Measurements from ENCODE around the gene NELL1.

NELL1 gene

DNA sequence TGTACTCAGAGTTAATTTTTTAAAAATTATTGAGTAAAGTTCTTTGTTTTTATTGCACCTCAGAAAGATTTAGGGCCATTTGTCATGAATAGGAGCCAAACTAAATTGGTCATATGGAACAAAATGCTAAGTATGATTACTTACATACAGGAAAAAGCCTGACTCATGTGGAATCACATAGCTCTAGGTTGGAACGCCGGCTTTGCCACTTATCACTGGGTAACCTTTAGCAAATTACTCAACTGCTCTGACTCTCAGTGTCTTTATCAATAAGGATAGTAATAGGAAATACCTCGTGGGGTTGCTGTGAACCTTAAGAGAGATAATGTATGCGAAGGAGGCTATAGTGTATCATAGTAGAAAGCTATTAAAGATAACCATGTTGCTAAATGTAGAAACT lies 638.5 kb downstream of the NELL1 start:
- DNase-seq (ENCODE audit: low read depth in 1 of 2, low spot score in 1 of 2), result no peak

DNA sequence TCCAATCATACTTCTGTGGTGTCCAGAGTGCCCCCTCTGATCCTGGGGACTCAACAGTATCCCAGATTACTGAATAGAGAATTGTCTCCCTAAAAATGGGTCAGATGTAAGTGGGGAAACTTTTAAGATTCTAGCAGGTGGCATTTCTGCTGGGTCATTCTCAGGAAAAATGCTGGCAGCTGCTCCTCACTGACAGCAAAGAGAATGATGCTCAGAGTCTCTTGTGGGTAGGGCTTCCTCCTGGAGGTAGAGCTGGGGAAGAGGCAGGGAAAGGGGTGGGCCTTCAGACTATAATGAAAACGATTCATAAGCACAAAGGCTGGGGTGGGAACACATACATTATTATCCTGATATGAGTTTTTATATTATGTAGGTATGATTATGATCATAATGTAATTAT lies 647.2 kb downstream of the NELL1 start:
- DNase-seq (ENCODE audit: low read depth in 1 of 2, low spot score in 1 of 2), result no peak

DNA sequence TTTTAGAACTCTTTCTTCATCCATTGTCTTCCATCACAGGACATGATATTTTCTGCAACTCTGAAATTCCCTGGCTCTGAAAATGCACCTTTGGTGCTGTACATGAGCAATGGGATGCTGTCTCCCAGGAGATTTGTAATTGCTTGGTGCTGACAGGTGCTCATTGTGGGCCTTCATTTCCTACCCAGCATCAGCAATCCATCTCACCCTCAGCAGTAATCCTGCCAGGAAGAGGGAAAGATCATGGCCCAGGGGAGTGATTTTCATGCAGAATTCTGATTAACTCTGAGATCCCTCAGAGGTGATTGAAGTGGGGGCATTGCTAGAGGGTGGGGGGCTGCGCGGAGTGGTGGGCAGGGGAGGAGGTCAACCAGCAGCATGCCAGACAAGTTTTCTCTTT lies 651.7 kb downstream of the NELL1 start:
- DNase-seq (ENCODE audit: low read depth in 1 of 2, low spot score in 1 of 2), result no peak

DNA sequence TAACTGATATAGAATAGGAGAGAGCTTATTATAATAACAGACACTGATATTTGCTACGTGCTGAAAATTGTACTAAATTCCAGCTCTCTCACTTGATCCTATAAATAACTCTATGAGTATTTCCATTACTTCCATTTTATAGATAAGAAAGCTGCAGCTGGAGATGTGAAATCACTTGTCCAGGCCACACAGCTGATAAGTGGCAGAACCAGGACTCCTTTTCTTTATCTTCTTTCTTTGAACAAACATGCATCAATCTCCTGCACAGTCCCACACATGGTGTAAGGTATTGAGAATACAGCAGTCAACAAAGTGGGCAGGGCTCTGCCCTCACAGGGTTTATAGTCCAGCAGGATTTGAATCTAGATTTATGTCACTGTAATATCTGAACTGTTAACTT lies 652.1 kb downstream of the NELL1 start:
- no peak for DNase-seq (ENCODE audit: low read depth in 1 of 2, low spot score in 1 of 2)

DNA sequence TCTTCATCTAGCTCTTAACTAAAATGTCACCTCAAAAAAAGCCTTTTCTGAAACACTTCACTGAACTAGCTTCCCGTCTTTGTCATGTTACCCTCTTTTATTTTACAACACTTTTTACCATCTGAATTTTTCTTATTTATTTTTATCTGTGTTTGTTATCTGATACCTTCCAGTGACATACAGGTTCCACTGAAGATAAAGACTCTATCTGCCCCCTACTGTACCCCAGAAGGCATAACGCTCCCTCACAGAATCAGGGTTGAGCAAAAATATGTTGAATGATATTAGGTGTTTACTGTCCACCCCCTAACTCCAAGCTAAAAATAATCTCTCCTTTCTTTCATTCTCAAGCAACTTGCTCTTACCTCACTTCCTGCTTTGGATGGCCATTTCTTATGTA lies 654.2 kb downstream of the NELL1 start:
- DNase-seq (ENCODE audit: low read depth in 1 of 2, low spot score in 1 of 2), result no peak

DNA sequence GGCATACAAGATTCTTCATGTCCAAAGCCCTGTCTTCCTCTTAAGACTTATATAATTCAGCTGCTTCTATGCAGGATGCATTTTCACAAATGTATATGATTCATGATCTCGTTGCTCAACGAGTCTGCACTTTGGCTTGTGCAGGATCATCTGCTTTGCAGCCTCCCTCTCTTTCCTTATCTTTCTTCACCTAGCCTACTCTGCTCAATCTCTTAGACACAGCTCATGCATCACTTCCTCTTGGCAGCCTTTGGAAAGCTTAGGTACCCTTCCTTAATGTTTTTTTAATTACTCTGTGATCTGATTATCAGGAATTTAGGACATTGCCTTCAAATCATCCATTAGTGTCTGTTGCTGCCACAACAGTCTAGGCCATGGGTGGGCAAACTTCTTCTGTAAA lies 673.8 kb downstream of the NELL1 start:
- no peak for DNase-seq (ENCODE audit: low read depth in 1 of 2, low spot score in 1 of 2)

DNA sequence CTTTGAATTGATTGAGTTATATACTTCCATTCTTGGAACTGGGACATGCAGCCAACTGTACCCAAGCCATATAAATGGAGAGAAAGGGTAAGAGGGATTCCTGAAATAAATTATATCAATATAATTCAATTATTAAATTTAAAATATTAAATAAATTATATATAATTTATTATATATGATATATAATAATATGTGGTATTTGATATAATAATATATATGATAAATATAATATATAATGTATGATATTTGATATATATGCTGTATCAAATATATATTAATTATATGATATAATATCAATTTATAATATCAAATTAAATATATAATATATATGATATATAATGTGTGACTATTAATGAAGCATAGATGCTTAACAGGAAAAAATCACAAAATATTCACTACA lies 677.0 kb downstream of the NELL1 start:
- DNase-seq (ENCODE audit: low read depth in 1 of 2, low spot score in 1 of 2), result no peak

DNA sequence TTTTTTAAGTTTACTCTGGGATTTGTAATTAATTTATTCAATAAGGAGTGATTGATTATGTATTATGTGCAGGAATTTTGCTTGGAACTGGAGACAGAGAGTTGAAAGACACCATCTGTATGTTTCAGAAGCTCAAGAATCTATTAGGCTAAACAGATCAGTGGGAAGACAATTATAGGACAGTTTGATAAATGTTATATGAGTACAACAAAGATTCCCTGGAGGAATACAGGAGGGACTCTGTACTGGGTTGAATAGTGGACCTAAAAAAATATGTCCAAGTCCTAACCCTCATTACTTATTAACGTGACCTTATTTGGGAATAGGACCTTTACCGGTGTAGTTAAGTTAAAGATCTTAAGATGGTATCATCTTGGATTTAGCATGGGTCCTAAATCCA lies 681.2 kb downstream of the NELL1 start:
- DNase-seq (ENCODE audit: low read depth in 1 of 2, low spot score in 1 of 2), result no peak

DNA sequence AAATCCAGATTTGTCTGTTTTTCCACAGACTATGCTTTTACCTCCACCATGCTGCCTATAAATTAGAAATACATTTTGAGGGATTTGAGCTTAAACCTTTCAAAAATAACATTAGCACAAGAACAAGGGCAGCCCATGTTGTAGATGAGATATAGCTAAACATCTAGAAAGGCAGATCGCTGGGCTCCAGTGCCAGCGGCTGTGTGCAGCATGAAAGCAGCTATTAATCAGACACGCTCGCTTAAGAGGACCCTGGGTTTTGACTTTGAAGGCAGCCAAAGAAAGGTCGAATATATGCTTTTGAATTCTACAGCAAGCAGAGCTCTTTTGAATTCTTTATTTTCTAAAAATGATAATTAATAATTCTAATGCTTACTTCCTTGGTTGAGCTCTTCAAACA lies 684.0 kb downstream of the NELL1 start:
- DNase-seq (ENCODE audit: low read depth in 1 of 2, low spot score in 1 of 2), result no peak

DNA sequence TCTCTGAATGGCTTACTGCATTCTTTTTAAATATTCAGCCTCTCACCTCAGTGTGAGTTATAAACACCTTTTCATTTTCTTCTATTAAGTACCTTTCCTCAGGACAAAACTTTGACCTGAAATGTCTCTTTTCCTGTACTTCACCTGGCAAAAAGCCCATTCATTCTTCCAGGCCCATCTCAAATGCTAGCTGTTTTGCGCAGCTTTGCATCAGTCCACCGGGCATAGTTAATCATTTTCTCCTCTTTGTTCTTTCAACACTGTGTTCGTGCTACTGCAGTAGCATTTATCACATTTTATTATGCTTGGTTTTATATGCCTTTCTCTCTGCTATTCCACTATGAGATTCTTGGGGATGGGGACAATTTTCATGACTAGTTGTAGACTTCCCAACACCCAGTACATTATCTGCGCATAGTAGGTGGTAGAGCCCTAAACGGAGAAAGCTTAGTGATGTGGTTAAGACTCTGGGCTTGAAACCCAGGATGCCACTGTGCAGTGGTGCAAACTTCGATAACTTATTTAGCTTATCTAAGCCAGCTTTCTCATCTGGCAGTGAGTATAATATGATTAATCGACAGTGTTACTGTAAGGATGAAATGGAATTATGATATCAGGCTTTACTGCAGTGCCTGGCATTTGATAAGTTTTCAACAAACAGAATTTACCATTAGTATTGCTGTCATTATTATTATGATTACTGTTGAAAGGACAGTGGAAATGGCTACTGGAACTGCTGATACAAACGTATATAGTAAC lies 695.7 kb downstream of the NELL1 start:
- DNase-seq (ENCODE audit: low read depth in 1 of 2, low spot score in 1 of 2), result no peak

DNA sequence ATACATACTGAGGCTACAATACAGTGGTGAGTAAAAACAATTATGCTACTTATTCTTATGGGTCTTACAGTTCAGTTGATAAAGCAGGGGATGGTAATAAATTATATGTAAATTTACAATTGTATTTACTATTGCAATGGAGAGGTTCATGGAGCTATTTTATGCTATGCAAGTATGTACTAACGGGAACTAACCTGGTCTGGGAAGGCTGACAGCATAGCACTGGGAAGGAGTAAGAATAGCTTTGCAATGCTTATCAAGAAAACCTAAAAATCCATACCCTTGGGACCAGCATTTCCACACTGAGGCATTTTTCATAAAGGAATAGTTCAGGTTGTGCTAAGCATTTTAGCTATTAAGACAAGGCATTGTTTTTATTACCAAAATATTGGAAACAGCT lies 700.6 kb downstream of the NELL1 start:
- DNase-seq (ENCODE audit: low read depth in 1 of 2, low spot score in 1 of 2), result no peak

DNA sequence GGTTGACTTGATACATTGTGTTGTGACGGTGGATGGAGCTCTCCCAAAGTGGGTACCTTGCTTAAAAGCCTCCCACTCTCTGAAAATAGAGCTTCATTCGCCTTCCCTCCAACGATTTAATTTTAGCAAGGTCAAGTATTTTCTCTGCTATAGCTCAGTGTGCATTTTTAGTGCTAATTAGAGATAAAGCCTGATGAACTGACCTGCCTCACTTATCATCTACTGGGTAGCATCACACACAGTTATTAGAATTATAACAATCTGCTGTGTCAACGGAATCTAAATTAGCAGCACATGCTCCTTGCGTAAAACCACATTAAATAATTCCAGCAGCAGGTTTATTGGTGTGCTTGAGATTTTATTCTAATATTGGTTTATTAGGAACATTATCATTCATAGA lies 701.7 kb downstream of the NELL1 start:
- DNase-seq (ENCODE audit: low read depth in 1 of 2, low spot score in 1 of 2), result no peak

DNA sequence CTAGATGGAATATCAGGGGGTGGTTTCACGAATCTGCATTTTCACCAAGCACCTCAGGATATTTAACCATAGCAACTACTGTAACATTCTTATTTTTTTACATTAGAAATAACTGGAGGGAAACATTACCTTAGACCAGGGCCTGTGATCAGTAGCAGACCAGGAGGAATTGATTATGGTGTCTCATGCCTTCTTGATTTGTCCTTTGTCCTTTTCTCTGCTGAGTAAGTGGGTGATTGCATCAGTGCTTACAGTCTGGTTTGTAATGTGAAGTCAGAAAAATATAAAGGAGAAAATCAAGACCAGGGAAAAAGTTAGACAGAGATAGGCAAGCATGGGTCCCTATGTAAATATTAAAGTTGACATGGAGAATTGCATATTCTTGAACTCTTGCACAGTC lies 703.3 kb downstream of the NELL1 start:
- DNase-seq (ENCODE audit: low read depth in 1 of 2, low spot score in 1 of 2), result no peak

DNA sequence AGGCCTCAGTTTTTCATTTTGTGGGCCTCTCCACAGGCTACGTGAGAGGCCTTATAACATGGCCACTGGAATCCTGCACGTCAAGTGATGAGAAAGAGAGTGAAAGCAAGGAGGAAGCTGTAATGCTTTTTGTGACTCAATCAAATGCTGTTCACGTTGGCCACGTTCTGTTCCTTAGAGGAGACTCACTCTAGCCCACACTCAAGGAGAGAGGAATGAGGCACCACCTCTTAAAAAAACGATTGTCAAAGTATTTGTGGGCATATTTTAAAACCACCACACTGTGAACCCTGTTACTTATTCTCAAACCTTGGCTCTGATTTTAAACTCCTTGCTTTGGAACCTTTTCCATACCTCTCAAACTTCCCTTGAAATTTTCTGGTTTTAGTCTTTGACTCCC lies 705.0 kb downstream of the NELL1 start:
- no peak for DNase-seq (ENCODE audit: low read depth in 1 of 2, low spot score in 1 of 2)

DNA sequence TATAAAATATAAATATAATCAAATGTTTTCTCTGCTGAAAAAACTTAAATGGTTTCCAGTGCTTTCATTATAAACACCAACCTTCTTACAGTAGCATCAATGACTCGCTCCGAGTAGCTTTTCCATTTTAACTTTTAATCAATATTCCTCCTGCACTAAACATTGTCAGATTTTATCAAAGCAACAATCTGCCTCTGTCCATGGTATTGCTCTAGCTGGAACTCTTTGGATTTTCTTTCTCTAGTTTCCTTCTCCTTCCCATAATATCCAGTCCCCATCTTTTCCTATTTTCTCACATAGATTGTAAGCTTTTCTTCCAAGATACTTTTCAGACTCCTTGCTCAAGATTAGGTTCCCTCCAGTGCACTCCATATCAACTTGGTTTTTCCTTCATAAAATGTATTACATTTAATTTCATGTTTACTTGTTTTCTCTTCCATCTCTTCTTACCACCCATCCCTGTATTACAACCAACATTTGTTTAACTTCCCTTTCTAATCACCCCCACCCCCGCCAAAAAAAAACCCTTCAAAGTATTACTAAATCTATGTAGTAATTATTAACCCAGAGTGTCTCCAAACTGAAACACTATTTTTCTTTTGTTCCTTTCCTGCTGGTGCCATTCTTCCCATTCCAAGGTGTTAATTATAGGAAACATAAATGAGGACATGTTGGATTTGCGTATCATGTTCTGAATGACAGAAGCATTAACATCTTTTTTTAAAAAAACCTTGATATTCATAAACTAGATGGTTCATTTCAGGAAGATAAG lies 716.5 kb downstream of the NELL1 start:
- DNase-seq (ENCODE audit: low read depth in 1 of 2, low spot score in 1 of 2), result no peak

DNA sequence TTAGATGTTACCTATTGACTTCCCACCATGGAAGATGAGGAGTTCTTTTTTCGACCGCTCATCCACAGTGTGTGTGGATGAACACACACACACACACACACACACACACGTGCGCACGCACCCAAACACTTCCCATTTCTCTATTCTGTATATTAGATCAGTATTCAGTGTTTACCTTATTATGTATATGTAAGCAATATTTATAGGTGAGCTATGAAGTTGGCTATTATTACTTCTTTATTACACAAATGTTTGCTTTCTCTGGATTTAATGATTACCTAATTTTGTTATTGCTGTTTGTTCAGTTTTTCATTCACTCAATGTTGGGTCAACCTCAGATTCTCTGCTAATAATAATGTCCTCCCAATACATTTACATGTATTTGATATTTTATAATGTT lies 721.0 kb downstream of the NELL1 start:
- no peak for DNase-seq (ENCODE audit: low read depth in 1 of 2, low spot score in 1 of 2)

DNA sequence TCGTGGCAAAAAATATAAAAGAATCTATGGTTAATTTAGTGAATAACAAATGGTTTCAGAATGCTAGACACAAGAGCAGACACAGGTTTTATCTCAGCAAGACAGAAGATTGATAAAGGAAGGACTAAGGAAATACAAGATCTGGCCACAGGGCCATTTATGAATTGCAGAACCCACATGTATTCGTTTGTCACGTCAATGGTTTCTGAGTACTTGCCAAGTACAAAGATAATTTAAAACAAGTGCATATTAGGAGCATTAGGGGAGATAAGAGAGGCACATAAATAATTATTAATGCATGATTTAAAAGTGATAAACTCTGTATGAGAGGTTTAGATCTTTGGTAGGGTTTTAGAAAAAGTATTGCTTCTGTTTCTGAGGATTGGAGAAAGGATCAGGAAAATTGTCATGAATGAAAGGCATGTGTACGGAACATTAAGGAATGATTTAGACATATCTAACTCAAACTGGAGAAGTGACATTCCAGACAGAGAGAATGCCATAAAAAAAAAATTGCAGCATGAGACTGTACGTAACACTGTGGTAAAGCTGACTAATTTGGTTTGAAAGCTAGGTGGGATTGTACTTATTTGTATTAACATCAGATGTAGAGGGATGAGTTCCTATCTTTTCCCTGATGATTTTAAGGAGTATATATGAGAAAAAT lies 727.1 kb downstream of the NELL1 start:
- no peak for DNase-seq (ENCODE audit: low read depth in 1 of 2, low spot score in 1 of 2)

DNA sequence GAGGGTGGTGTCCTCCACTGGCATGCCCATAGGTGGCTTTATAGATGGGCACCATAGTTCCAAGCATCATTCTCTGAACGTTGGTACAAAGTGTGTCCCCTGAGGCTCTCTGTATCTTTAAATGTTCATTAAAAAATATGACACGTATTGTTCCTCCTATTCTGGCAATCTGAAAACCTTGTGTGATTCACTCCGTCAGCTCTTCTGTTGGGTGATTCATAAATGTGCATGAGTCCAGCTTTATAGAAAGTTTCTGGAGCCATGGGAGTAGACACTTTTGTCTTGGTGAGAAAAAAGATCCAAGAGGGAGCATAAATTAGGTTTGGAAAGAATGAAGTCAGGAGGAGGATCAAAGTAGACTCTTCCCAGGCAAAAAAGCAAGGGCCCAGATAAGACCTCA lies 728.8 kb downstream of the NELL1 start:
- DNase-seq (ENCODE audit: low read depth in 1 of 2, low spot score in 1 of 2), result no peak

DNA sequence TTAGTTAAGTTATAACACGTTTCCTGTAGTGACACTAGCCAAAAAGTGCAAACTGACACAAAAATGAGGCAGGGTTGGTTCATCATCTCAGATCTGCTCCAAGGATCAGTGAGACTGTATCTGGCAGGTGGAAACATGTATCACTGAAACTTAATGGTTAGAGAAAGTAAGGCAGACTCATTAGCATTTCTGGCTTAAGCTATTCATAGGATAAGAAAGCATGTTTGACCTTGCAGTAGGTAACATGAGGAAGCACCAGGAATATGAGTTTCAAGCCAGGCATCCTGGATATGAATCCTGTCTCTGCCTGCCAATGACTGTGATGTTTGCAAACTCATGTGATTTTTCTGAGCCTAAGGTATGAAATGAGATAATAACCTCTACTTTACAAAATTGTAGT lies 732.1 kb downstream of the NELL1 start:
- no peak for DNase-seq (ENCODE audit: low read depth in 1 of 2, low spot score in 1 of 2)

DNA sequence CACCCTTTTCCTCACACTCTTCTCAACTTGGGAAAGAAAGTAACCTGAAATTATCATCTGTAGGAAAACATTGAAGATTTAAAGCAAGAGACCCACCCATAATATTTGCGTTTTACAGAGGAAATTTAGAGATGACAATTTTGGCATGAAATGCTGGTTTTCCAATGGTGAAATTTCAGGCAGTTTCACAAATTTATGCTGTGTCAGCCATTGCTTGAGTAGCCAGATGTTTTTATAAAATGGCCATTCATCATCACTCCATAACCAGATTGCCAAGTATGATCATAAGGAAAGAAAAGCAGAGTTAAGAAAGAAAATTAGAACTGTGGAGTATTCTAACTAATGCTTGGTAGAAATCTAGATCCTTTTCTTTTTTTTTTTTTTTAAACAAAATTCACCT lies 732.9 kb downstream of the NELL1 start:
- no peak for DNase-seq (ENCODE audit: low read depth in 1 of 2, low spot score in 1 of 2)

DNA sequence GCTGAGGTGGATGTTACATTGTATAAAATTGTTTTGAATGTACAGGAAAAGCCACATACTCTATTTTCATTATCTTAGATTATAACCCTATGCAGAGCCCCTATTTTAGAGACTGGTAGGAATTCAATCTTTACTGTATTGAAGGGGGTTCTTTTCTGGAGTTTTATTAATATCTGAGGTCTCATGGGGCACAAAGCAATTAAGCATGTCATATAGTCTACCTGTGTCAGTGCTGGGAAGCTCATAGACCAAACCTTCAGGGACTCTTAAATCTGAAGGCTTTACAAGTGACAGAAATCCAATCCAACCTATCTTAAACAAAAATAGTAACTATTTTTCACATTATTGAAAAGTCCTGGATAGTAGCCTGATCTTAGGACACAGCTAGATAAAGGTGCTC lies 733.7 kb downstream of the NELL1 start:
- no peak for DNase-seq (ENCODE audit: low read depth in 1 of 2, low spot score in 1 of 2)

DNA sequence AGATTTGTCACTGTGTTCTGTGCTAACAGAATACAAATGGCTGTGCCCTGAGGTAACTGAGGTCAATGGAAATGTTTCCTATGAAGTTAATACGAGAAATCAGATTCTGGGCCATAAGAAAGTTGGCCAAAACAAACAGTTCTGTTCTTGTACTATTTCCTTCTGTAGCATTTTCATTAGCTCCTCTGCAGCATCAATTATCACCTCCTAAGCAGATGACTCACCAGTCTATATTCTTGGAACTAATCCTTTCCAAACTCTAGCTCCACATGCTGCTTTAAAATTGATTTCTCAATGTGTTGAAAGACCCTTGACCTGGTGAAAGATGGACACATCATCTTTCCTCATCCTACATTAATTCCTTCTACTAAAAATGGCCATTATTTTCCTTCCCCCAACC lies 736.0 kb downstream of the NELL1 start:
- DNase-seq (ENCODE audit: low read depth in 1 of 2, low spot score in 1 of 2), result no peak

Measured in activated CD4-positive, alpha-beta T cell treated with anti-CD3 and anti-CD28 coated beads, Interleukin-2, amount 50 U/mL, for 24 hours (primary cell).